HEK293 (cell line): ENCODE measurements around the gene MMP25.

Experiments used
- CTCF ChIA-PET: fragments of 350-600 bp; formaldehyde crosslinking; extraction: SDS; loops from one replicate; lab custom pipeline; 2021; ENCODE audit warnings: antibody characterized with exemption; lab: Yijun Ruan, JAX
- POLR2A ChIA-PET: fragments of 300-600 bp; formaldehyde crosslinking; extraction: SDS; loops from one replicate; lab custom pipeline; 2020; ENCODE audit warnings: antibody characterized with exemption, inconsistent platforms; lab: Yijun Ruan, JAX
- H3K27ac ChIP-seq: fragments of 200-500 bp; sonication (Bioruptor generic); 2 replicates; pipeline ENCODE4 v1.5.1; 2014; ENCODE audit warnings: low read depth, low read length, control low read depth, inconsistent platforms; ENCODE audit errors: extremely low read depth
- H3K36me3 ChIP-seq, 2 experiments: fragments of 200-500 bp in 1 of 2; sonication (Bioruptor generic) in 1 of 2; 1 replicate in 1 of 2; 2 replicates in 1 of 2; pipeline ENCODE4 v1.5.1; 2014 to 2017; ENCODE audit warnings: inconsistent platforms in 2 of 2, low read length in 2 of 2; ENCODE audit not compliant: control insufficient read depth in 2 of 2, insufficient read depth in 1 of 2
- H3K4me1 ChIP-seq: fragments of 200-500 bp; sonication (Bioruptor generic); 2 replicates; pipeline ENCODE4 v1.5.1; 2014; ENCODE audit warnings: mild to moderate bottlenecking, low read length, inconsistent platforms; ENCODE audit not compliant: control insufficient read depth, insufficient read depth
- H3K4me3 ChIP-seq: 2 replicates; pipeline ENCODE4 v1.5.1; 2011; ENCODE audit warnings: low read depth, mild to moderate bottlenecking, control low read depth, low read length, moderate library complexity
- H3K9me3 ChIP-seq: fragments of 200-500 bp; sonication (Bioruptor generic); 2 replicates; pipeline ENCODE4 v1.5.1; 2014; ENCODE audit warnings: low read depth, low read length, inconsistent platforms; ENCODE audit not compliant: control insufficient read depth, insufficient read depth
- GFI1B ChIP-seq: fragments of 450-650 bp; formaldehyde crosslinking; IDR thresholded peaks from 2 replicates; pipeline ENCODE4 v1.5.1; 2016; ENCODE audit warnings: missing biosample characterization, missing genetic modification characterization
- GLIS2 ChIP-seq: fragments of 450-650 bp; formaldehyde crosslinking; IDR thresholded peaks from 2 replicates; pipeline ENCODE4 v1.5.1; 2016; ENCODE audit warnings: missing biosample characterization, missing genetic modification characterization
- KLF7 ChIP-seq: fragments of 450-650 bp; formaldehyde crosslinking; IDR thresholded peaks from 2 replicates; pipeline ENCODE4 v1.5.1; 2016; ENCODE audit warnings: missing biosample characterization, missing genetic modification characterization, borderline replicate concordance
- SP3 ChIP-seq: fragments of 450-650 bp; formaldehyde crosslinking; IDR thresholded peaks from 2 replicates; pipeline ENCODE4 v1.5.1; 2016; ENCODE audit warnings: missing biosample characterization, missing genetic modification characterization
- ZNF175 ChIP-seq: fragments of 450-650 bp; formaldehyde crosslinking; IDR thresholded peaks from 2 replicates; pipeline ENCODE4 v1.5.1; 2016; ENCODE audit warnings: missing biosample characterization, missing genetic modification characterization
- ZNF335 ChIP-seq: fragments of 450-650 bp; formaldehyde crosslinking; conservative IDR thresholded peaks from 2 replicates; pipeline ENCODE4 v1.5.1; 2016; ENCODE audit warnings: missing biosample characterization, missing genetic modification characterization
- ZNF366 ChIP-seq: fragments of 450-650 bp; formaldehyde crosslinking; conservative IDR thresholded peaks from 2 replicates; pipeline ENCODE4 v1.5.1; 2016; ENCODE audit warnings: missing biosample characterization, missing genetic modification characterization
- ZNF433 ChIP-seq: fragments of 450-650 bp; formaldehyde crosslinking; IDR thresholded peaks from 2 replicates; pipeline ENCODE4 v1.5.1; 2016; ENCODE audit warnings: missing biosample characterization, missing genetic modification characterization, low read depth
- ZNF544 ChIP-seq: fragments of 450-650 bp; formaldehyde crosslinking; IDR thresholded peaks from 2 replicates; pipeline ENCODE4 v1.5.0; 2017; ENCODE audit warnings: missing biosample characterization, missing genetic modification characterization
- ZNF548 ChIP-seq: fragments of 450-650 bp; formaldehyde crosslinking; IDR thresholded peaks from 2 replicates; pipeline ENCODE4 v1.5.1; 2016; ENCODE audit warnings: missing biosample characterization, missing genetic modification characterization
- TF ChIP-seq, protein P1 (sequence below): fragments of 450-650 bp; formaldehyde crosslinking; IDR thresholded peaks from 2 replicates; pipeline ENCODE4; 2016; ENCODE audit warnings: missing biosample characterization, missing genetic modification characterization
- TF ChIP-seq, protein P2 (sequence below): fragments of 450-650 bp; formaldehyde crosslinking; IDR thresholded peaks from 2 replicates; pipeline ENCODE4 v1.5.1; 2016; ENCODE audit warnings: missing biosample characterization, missing genetic modification characterization
- TF ChIP-seq, protein P3 (sequence below): fragments of 450-650 bp; formaldehyde crosslinking; IDR thresholded peaks from 2 replicates; pipeline ENCODE4 v1.5.1; 2016; ENCODE audit warnings: missing biosample characterization, missing genetic modification characterization
- TF ChIP-seq, protein P4 (sequence below): fragments of 450-650 bp; formaldehyde crosslinking; IDR thresholded peaks from 2 replicates; pipeline ENCODE4 v1.5.1; 2016; ENCODE audit warnings: missing biosample characterization, missing genetic modification characterization
- TF ChIP-seq, protein P5 (sequence below): fragments of 450-650 bp; formaldehyde crosslinking; IDR thresholded peaks from 2 replicates; pipeline ENCODE4 v1.5.1; 2016; ENCODE audit warnings: missing biosample characterization, missing genetic modification characterization, low read depth
- TF ChIP-seq, protein P6 (sequence below): fragments of 450-650 bp; formaldehyde crosslinking; IDR thresholded peaks from 2 replicates; pipeline ENCODE4 v1.5.1; 2016; ENCODE audit warnings: missing biosample characterization, missing genetic modification characterization
- TF ChIP-seq, protein P7 (sequence below): fragments of 450-650 bp; formaldehyde crosslinking; IDR thresholded peaks from 2 replicates; pipeline ENCODE4 v1.5.1; 2016; ENCODE audit warnings: missing biosample characterization, missing genetic modification characterization

Gene MMP25

DNA sequence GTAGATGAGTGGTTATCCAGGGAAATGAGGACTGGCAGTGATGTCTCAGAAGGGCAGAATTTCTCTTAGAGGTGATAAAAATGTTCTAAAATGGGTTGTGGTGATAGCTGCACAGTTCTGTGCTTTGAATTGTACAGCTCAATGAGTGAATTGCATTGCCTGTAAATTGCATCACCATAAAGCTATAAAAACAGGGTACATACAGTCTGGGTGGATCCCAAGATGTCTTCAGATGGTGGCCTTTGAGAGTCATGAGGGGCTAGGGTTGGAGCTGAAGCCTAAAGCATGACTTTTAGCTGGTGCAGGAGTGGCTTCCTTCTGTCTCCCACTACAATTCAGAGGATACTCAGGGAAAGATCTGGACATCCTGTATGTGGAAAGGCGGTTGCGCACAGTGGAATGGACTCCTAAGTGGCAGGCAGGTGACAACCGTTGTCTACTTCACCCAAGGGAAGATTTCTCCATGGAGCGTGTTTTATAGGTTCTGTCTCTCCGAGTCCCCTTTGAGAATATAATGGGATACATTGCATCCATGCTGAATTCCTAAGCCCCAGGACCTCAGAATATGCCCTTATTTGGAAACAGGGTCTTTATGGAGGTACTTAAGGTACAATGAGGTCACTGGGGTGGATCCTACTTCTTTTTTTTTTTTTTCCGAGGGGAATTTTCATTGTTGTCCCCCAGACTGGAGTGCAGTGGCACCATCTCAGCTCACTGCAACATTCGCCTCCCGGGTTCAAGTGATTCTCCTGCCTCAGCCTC, 17.4 kb downstream of the MMP25 start:
- no peak overlapping the region for H3K4me3 ChIP-seq
- ChIA-PET POLR2A (no interaction called here), CTCF (interaction anchor here (1.1 to 2.0 kb wide), 5 partner anchors 14 to 68 kb away, joined by 3 to 11 read pairs (median 7); no protein-coding TSS in a partner anchor)
- no peaks in the 10 kb centered on the region for H3K9me3 ChIP-seq
- H3K36me3 ChIP-seq: no peaks in the 10 kb centered on the region
- no peak for TF ChIP-seq SP3
- TF ChIP-seq ZNF335: peak; percentile 39; the same call in 1 of the 2 replicates
- no peak overlapping the region for H3K27ac ChIP-seq
- peaks cover 3% of the 10 kb centered on the region; the same call in 1 of the 2 replicates for H3K4me1 ChIP-seq

DNA sequence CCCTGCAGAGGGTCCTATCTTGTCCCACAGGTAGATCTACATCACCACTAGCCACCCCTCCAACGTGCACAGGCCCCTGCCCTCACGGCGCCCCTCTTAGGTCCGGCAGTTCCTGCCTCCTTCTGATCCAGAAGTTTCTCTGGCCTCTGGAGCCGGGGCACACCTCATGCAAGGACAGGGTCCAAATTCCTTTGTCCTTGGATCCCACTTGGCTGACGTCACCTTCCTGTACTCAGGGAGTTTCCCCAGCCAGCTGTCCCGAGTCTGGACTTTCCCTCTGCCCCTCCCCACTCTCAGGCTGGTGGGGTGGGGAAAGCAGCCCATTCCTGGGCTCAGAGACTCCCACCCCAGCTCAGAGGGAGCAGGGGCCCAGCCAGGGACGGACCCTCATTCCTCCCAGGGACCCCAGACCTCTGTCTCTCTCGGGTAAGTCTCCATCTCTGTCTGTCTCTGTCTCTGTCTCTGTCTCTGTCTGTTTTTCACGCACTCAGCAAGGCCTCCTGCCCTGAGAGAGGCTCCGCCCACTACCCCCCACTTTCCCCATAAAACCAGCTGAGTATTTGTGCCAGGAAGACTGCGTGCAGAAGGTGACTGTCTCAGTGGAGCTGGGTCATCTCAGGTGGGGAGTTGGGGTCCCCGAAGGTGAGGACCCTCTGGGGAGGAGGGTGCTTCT, 18.8 kb downstream of the MMP25 start, which contains the start of gene IL32:
Gene IL32 (plus strand): TSS at position 572 of the 673 bp plus-strand sequence. CDS start 172 bp downstream, outside the sequence.
- no peak within 1 kb of the TSS for H3K27ac ChIP-seq
- no peak within 1 kb of the TSS for H3K4me3 ChIP-seq
- H3K36me3 ChIP-seq: no peaks in the 10 kb centered on the region
- no peaks in the 10 kb centered on the region for H3K4me1 ChIP-seq
- POLR2A ChIA-PET: interaction anchor here (0.6 kb wide), 2 partner anchors 9 to 71 kb away, joined by 3 to 6 read pairs; no protein-coding TSS in a partner anchor
- CTCF ChIA-PET: interaction anchor here (1.0 to 1.5 kb wide), 3 partner anchors 13 to 107 kb away, joined by 3 read pairs; no protein-coding TSS in a partner anchor
- H3K9me3 ChIP-seq: no peaks in the 10 kb centered on the region
- peak; percentile 52; the same call in 1 of the 2 replicates for TF ChIP-seq GLIS2 (tag by site-specific recombination)
- TF ChIP-seq, protein P1, sequence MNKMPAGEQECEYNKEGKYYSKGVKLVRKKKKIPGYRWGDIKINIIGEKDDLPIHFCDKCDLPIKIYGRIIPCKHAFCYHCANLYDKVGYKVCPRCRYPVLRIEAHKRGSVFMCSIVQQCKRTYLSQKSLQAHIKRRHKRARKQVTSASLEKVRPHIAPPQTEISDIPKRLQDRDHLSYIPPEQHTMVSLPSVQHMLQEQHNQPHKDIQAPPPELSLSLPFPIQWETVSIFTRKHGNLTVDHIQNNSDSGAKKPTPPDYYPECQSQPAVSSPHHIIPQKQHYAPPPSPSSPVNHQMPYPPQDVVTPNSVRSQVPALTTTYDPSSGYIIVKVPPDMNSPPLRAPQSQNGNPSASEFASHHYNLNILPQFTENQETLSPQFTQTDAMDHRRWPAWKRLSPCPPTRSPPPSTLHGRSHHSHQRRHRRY (tag by site-specific recombination): no peak
- TF ChIP-seq, protein P2, sequence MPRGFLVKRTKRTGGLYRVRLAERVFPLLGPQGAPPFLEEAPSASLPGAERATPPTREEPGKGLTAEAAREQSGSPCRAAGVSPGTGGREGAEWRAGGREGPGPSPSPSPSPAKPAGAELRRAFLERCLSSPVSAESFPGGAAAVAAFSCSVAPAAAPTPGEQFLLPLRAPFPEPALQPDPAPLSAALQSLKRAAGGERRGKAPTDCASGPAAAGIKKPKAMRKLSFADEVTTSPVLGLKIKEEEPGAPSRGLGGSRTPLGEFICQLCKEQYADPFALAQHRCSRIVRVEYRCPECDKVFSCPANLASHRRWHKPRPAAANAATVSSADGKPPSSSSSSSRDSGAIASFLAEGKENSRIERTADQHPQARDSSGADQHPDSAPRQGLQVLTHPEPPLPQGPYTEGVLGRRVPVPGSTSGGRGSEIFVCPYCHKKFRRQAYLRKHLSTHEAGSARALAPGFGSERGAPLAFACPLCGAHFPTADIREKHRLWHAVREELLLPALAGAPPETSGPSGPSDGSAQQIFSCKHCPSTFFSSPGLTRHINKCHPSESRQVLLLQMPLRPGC (tag by site-specific recombination): 0 out of 2 replicates have a peak, but pooled peaks have one; percentile 41
- TF ChIP-seq GFI1B: no peak
- TF ChIP-seq, protein P3, sequence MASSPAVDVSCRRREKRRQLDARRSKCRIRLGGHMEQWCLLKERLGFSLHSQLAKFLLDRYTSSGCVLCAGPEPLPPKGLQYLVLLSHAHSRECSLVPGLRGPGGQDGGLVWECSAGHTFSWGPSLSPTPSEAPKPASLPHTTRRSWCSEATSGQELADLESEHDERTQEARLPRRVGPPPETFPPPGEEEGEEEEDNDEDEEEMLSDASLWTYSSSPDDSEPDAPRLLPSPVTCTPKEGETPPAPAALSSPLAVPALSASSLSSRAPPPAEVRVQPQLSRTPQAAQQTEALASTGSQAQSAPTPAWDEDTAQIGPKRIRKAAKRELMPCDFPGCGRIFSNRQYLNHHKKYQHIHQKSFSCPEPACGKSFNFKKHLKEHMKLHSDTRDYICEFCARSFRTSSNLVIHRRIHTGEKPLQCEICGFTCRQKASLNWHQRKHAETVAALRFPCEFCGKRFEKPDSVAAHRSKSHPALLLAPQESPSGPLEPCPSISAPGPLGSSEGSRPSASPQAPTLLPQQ: peak; percentile 45; the same call in 1 of the 2 replicates
- TF ChIP-seq, protein P4, sequence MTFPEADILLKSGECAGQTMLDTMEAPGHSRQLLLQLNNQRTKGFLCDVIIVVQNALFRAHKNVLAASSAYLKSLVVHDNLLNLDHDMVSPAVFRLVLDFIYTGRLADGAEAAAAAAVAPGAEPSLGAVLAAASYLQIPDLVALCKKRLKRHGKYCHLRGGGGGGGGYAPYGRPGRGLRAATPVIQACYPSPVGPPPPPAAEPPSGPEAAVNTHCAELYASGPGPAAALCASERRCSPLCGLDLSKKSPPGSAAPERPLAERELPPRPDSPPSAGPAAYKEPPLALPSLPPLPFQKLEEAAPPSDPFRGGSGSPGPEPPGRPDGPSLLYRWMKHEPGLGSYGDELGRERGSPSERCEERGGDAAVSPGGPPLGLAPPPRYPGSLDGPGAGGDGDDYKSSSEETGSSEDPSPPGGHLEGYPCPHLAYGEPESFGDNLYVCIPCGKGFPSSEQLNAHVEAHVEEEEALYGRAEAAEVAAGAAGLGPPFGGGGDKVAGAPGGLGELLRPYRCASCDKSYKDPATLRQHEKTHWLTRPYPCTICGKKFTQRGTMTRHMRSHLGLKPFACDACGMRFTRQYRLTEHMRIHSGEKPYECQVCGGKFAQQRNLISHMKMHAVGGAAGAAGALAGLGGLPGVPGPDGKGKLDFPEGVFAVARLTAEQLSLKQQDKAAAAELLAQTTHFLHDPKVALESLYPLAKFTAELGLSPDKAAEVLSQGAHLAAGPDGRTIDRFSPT: no peak
- TF ChIP-seq ZNF433 (tag by site-specific recombination): no peak
- no peak for TF ChIP-seq ZNF366
- TF ChIP-seq, protein P5, sequence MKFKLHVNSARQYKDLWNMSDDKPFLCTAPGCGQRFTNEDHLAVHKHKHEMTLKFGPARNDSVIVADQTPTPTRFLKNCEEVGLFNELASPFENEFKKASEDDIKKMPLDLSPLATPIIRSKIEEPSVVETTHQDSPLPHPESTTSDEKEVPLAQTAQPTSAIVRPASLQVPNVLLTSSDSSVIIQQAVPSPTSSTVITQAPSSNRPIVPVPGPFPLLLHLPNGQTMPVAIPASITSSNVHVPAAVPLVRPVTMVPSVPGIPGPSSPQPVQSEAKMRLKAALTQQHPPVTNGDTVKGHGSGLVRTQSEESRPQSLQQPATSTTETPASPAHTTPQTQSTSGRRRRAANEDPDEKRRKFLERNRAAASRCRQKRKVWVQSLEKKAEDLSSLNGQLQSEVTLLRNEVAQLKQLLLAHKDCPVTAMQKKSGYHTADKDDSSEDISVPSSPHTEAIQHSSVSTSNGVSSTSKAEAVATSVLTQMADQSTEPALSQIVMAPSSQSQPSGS (tag by site-specific recombination): peak; percentile 90
- no peak for TF ChIP-seq ZNF175 (tag by site-specific recombination)
- TF ChIP-seq, protein P6, sequence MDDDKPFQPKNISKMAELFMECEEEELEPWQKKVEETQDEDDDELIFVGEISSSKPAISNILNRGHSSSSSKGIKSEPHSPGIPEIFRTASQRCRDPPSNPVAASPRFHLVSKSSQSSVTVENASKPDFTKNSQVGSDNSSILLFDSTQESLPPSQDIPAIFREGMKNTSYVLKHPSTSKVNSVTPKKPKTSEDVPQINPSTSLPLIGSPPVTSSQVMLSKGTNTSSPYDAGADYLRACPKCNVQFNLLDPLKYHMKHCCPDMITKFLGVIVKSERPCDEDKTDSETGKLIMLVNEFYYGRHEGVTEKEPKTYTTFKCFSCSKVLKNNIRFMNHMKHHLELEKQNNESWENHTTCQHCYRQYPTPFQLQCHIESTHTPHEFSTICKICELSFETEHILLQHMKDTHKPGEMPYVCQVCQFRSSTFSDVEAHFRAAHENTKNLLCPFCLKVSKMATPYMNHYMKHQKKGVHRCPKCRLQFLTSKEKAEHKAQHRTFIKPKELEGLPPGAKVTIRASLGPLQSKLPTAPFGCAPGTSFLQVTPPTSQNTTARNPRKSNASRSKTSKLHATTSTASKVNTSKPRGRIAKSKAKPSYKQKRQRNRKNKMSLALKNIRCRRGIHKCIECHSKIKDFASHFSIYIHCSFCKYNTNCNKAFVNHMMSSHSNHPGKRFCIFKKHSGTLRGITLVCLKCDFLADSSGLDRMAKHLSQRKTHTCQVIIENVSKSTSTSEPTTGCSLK: no peak
- peak; percentile 51; the same call in 1 of the 2 replicates for TF ChIP-seq KLF7
- TF ChIP-seq ZNF544 (tag by site-specific recombination): no peak
- TF ChIP-seq, protein P7, sequence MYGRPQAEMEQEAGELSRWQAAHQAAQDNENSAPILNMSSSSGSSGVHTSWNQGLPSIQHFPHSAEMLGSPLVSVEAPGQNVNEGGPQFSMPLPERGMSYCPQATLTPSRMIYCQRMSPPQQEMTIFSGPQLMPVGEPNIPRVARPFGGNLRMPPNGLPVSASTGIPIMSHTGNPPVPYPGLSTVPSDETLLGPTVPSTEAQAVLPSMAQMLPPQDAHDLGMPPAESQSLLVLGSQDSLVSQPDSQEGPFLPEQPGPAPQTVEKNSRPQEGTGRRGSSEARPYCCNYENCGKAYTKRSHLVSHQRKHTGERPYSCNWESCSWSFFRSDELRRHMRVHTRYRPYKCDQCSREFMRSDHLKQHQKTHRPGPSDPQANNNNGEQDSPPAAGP (tag by site-specific recombination): 0 out of 2 replicates have a peak, but pooled peaks have one; percentile 50
- TF ChIP-seq ZNF548: no peak
